Fibroblast of the aortic adventitia (primary cell): ENCODE measurements around the gene SCAI. TPM values are rescaled to one million over a fixed set of nuclear protein-coding genes. Genes with fewer than 3 reads are reported as not detected.

Source experiments
- DNase-seq: peaks from one replicate; pipeline ENCODE4 v3.0.0-alpha.2; 2010; ENCODE audit warnings: low read depth
- H3K4me3 ChIP-seq: 2 replicates; pipeline ENCODE4 v1.5.1; 2011; ENCODE audit warnings: low read depth, mild to moderate bottlenecking, control low read depth, low read length, moderate library complexity
- total RNA-seq: library from RNA; depleted of rRNA; stranded (reverse); fragments of >200 nt; gene quantifications from 2 replicates; pipeline ENCODE4 v1.2.3, GENCODE V29; 2012; ENCODE audit warnings: low replicate concordance
- TF ChIP-seq, protein P1 (sequence below): IDR thresholded peaks from 2 replicates; pipeline ENCODE4 v1.5.1; 2011; ENCODE audit warnings: mild to moderate bottlenecking, low read length, control low read depth, inconsistent platforms; ENCODE audit not compliant: insufficient read depth

SCAI gene
- total RNA-seq, 1 donor, result 14.0 TPM

DNA sequence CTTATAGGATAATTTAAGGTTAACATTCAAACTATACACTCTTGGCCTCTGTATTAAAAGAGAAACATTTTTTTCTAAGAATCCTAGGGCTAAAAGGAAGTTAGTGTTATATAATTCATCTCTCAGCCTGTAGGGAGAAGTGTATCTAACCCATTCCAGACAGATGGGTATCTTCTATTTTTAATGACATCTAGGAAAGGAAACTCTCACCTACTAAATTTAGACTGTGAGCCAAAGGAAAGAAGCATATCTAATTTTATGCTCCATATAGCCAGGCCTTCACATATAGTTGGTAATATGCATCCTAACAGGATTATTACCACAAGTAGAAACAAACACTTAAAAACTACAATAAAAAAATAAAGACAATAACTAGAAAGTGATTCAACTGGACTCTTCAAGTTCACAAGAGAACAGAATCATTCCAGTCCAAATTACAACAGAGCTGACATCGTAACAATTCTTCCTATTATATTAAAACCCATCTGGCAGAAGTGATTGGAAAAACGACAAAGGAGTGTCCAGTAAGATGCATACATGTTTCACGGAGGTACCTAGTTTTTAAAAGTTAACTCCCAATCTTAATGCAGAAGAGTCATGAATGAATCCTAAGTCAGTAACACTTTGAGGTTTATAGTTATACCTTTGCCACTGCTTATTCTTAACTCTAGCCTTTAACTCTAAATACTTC lies 39.4 kb downstream of the SCAI start:
- TF ChIP-seq, protein P1, sequence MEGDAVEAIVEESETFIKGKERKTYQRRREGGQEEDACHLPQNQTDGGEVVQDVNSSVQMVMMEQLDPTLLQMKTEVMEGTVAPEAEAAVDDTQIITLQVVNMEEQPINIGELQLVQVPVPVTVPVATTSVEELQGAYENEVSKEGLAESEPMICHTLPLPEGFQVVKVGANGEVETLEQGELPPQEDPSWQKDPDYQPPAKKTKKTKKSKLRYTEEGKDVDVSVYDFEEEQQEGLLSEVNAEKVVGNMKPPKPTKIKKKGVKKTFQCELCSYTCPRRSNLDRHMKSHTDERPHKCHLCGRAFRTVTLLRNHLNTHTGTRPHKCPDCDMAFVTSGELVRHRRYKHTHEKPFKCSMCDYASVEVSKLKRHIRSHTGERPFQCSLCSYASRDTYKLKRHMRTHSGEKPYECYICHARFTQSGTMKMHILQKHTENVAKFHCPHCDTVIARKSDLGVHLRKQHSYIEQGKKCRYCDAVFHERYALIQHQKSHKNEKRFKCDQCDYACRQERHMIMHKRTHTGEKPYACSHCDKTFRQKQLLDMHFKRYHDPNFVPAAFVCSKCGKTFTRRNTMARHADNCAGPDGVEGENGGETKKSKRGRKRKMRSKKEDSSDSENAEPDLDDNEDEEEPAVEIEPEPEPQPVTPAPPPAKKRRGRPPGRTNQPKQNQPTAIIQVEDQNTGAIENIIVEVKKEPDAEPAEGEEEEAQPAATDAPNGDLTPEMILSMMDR, result no peak
- DNase-seq, result no peak
- no peak overlapping the region for H3K4me3 ChIP-seq

DNA sequence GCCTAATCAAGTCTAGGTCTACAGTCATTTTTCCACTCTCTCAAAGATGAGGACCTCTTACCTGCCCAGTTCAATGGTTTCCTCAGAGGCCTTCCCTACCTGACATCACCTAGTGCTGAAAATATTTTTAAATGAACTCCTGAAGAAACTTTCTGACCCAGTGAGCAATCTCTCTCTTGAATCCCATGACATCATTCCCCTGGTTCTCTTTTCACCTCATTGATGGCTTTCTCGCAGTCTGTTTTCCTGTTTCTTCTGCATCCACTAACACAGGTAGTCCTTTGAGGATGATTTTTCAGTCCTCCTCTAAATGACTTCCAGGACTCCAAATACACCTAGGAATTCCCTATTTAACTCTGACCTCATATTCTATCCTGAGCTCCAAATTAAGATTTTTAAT lies 40.3 kb downstream of the SCAI start:
- H3K4me3 ChIP-seq, result no peak overlapping the region
- DNase-seq, result no peak
- TF ChIP-seq, protein P1, result no peak

DNA sequence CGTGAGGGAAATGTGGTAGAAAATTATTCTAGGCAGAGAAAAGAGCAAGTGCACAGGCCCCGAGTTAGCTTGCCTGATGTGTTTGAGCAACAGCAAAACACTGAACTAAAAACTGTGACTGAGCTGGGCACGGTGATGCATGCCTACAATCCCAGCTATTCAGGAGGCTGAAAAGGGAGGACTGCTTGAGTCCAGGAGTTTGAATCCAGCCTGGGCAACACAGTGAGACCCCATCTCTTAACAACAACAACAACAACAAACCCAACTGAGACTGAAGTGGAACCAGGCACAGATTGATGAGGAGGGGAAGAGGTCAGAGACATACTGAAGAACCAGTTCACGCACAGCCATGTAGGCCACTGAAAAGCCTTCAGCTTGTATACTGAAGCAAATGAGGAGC lies 42.5 kb downstream of the SCAI start:
- no peak for DNase-seq
- TF ChIP-seq, protein P1, result no peak
- no peak overlapping the region for H3K4me3 ChIP-seq

DNA sequence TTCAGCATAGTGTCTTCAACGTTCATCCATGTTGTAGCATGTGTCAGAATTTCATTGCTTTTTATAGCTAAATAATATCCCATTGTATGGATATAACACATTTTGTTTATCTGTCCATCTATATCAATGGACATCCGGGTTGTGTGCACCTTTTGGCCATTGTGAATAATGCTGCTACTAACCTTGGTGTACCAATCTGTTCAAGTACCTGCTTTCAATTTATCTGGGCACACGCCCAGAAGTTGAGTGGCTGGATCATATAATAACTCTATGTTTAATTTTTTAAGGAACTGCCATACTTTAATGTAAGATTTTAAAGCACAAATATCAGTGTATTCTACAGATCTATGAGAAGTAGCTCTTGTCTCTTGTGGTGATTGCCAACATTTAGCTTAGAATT lies 43.5 kb downstream of the SCAI start:
- no peak for DNase-seq
- TF ChIP-seq, protein P1, result no peak
- no peak overlapping the region for H3K4me3 ChIP-seq

DNA sequence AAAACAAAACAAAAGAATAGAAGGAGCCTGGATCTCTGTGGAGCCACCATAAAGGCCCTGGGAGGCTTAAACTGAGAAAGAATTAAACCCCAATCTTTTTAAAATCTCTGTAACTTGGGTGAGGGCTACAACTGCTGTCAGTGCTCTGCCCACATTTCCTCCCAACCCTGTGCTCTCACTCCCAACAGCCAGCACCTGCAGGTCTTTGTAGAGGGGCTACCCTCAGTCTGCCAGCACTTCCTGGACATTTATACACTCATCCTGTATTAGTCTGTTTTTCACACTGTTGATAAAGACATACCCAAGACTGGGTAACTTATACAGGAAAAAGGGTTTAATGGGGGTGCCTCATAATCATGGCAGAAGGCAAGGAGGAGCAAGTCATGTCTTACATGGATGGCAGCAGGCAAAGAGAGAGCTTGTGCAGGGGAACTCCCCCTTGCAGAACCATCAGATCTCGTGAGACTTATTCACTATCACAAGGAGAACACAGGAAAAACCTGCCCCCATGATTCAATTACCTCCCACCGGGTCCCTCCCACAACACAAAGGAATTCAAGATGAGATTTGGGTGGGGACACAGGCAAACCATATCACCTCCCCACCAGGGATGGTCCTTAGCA lies 47.4 kb downstream of the SCAI start:
- no peak overlapping the region for H3K4me3 ChIP-seq
- TF ChIP-seq, protein P1, result no peak
- DNase-seq, result no peak

DNA sequence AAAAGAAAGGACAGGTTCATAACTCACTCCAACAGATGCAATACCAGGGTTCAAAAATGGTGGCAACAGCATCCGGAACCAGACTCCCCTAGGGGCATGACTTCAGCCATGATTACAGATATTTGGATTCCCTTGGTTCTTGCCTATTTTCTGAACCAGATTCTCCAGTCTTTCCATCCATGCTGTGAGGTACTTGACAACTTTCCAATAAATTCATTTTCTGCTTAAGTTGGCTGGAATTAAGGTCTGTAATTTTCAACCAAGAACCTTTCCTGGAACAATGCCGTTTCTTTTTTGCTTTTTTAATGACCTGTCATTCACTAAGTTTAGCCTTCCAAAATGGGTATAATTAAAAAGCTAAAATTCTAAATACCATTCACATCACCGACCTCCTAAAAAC lies 52.2 kb downstream of the SCAI start:
- no peak overlapping the region for H3K4me3 ChIP-seq
- DNase-seq, result no peak
- TF ChIP-seq, protein P1, result no peak
